HL-60 (cell line): ENCODE results near the gene EEA1.

Experiments
- POLR2AphosphoS5 ChIP-seq: IDR thresholded peaks from 2 replicates; pipeline ENCODE4 v1.6.1; 2012; ENCODE audit warnings: low read depth
- TF ChIP-seq, protein P1 (sequence below): IDR thresholded peaks from one replicate; pipeline ENCODE4 v1.5.1; 2011; ENCODE audit warnings: low read length, control low read depth, inconsistent platforms; ENCODE audit not compliant: insufficient read depth

GRCh38 chr12:92914170-92914569 lies 14.9 kb downstream of the EEA1 start:
- TF ChIP-seq POLR2AphosphoS5: no peak
- TF ChIP-seq, protein P1, sequence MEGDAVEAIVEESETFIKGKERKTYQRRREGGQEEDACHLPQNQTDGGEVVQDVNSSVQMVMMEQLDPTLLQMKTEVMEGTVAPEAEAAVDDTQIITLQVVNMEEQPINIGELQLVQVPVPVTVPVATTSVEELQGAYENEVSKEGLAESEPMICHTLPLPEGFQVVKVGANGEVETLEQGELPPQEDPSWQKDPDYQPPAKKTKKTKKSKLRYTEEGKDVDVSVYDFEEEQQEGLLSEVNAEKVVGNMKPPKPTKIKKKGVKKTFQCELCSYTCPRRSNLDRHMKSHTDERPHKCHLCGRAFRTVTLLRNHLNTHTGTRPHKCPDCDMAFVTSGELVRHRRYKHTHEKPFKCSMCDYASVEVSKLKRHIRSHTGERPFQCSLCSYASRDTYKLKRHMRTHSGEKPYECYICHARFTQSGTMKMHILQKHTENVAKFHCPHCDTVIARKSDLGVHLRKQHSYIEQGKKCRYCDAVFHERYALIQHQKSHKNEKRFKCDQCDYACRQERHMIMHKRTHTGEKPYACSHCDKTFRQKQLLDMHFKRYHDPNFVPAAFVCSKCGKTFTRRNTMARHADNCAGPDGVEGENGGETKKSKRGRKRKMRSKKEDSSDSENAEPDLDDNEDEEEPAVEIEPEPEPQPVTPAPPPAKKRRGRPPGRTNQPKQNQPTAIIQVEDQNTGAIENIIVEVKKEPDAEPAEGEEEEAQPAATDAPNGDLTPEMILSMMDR: no peak
